SKM-1 (cell line): ENCODE results near the gene MAP1LC3A.
A peak's percentile ranks its signal among the peaks of the same experiment; 100 is the strongest.
"Not testable (repeated sequence)": the region's sequence is repeated elsewhere in the genome, so short reads cannot be mapped to it uniquely, and the experiment has no call there.

Source experiments
- DNase-seq: peaks from one replicate; lab custom pipeline; 2025; ENCODE audit not compliant: unreplicated experiment; lab: John Stamatoyannopoulos, UW

Gene MAP1LC3A

DNA sequence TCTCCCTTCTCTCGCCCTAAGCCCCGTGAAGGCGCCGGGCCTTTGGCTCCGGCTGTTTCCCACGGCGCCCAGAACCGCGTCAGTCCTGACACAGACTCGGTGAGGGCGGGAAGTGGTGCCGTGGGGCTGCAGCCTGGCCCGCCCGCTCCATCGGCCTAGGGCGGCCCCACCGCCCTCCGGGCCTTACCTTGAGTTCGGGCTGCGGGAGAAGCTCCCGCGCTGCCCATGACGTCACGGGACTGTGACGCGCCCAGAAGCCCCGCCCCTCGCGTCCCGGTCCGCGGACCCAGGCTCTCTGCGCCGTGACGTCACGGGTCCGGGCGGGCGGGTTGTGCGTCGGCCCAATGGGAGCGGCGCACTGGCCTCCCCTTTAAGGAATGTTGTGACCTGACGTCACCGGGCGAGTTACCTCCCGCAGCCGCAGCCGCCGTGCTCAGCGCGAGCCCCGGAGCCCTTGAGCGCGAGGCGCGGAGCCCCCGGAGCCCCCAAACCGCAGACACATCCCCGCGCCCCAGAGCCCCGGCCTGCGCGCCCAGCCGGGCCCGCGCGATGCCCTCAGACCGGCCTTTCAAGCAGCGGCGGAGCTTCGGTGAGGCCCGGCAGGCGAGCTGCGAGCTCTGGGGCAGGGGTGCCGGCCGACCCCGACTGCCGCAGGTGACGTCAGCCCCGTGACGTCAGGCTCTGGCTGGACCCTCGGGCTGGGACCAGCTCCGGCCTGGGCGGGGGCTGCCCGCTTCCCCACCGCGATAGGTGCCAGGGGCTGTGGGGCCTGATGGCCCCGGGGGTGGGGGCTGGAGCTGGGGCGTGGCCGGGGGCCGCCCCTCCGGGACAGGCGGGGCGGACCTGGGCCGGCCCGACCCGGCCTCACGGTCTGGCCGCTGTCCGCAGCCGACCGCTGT lies at the start of gene MAP1LC3A:
Gene MAP1LC3A (plus strand): TSS at position 399 of the 899 bp plus-strand sequence. CDS start 151 bp downstream, at position 550.
- DNase-seq, result no peak

DNA sequence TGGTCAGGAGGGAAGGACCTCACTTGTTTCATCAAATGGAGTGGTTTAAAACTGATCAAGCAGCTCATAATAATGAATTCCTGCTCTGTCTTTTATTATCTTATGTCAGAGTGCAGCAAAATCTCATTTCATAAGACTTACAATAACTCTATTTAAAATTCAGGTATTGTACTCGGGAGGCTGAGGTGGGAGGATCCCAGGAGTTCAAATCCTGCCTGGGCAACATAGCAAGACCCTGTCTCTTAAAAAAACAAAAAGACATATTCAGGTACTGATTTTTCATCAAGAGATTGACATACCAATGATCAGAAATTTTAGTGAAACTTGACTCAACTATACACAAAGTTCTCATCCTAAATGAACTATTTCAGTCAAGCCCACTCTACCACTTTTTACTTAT lies 47.9 kb upstream of the MAP1LC3A start:
- no peak for DNase-seq

DNA sequence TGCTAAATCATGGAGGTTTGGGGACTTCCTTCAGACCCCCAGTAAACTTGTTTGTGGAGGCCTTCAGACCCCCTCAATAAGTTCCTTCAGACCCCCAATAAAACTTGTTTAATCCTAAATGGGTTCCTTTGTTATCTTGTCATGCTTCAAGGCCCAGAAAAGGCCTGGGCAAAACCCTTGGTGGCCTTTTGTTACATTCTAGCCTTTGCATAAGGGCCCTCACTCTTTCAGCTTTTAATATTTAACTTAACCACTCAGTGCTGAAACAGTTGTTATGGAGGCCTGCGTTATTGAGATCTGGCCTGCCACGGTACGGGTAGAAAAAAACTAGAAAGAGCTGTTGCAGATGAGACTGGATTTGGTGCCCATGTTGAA lies 46.6 kb upstream of the MAP1LC3A start:
- DNase-seq, result no peak

DNA sequence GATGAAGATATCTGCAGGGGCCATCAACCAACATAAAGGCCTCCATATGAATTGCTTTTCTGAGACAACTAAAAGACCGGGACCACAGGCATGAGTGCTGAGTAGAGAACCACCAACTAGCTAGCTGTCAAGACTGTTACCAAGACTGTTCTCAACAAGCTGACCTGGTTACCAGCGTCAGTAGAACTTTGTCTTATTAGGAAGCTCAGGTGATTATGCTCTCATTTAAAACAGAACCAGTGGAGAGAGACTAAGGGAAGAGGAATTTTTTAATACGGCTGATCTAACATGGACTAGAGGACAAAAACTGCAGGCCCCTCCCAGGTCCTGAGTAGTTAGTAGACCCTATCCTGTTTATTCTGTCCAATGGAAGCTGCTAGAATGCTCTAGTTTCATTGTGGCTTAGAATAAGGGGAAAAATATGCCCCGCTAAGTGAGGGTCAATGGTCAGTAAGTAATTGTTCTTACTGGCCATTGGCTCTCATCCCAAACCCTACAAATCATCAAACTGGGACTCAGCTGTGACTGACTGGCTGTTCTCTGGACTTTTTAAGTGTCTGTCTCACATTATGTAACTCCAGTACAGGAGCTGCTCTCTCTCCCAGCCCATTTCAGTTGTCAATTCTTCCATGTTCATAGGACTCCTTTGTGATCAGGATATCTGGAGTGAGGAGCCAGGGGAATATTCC lies 46.1 kb upstream of the MAP1LC3A start:
- DNase-seq, result no peak

DNA sequence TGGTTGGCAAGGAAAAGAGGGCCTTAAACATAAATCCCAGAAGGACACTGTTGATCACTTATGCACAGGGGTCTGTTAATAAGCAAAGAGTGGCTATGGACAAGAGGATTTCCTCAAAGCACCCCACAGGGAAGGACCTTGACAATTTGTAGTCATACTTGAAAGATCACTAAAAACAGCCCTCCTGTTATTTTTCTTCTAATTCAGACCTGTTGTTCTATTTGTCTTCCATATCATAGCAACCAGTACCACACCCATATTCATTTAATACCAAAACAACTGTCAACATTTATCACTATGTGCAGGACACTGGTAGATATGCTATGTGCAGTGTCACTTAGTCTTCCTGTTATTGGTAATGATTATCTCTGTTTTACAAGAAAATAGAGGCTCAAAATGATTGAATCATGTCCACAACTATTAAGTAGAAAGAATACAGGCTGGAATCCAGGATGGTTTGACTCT lies 45.5 kb upstream of the MAP1LC3A start:
- DNase-seq, result no peak

DNA sequence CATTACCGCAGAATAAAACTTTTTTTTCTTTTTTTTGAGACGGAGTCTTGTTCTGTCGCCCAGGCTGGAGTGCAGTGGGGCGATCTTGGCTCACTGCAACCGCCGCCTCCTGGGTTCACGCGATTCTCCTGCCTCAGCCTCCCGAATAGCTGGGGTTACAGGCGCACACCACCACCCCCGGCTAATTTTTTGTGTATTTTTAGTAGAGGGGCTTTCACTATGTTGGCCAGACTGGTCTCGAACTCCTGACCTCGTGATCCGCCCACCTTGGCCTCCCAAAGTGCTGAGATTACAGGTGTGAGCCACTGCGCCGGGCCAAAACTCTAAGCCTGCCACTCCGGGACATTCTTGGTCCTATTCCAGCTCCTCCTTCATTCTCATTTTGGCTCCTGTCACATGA lies 44.5 kb upstream of the MAP1LC3A start:
- not testable (repeated sequence) for DNase-seq

DNA sequence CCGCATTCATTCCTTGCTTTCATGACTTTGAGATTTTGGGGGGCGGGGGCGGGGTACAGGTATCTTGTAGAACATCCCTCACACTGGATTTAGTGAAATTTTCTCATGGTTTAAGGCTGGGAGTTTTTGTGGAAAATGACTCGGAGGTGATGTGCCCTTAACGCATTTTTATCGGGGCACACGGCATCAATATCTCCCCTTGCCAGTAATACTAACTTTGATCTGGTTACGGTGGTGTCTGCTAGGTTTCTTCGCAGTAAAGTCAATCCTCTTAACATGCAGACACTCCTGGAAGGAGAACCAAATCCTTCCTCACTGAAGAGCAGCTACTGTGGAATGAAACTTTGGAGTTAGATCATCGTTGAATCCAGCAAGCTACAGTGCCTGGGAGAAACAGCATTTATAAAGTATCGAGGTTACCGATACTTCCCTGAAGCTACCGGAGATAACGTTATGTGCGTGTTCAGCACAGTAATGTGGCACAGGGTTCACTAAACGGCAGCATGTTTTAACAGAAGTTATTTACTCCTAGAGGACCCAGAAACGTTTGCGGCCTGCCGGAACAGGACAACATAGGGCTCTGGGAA lies 43.5 kb upstream of the MAP1LC3A start:
- no peak for DNase-seq

DNA sequence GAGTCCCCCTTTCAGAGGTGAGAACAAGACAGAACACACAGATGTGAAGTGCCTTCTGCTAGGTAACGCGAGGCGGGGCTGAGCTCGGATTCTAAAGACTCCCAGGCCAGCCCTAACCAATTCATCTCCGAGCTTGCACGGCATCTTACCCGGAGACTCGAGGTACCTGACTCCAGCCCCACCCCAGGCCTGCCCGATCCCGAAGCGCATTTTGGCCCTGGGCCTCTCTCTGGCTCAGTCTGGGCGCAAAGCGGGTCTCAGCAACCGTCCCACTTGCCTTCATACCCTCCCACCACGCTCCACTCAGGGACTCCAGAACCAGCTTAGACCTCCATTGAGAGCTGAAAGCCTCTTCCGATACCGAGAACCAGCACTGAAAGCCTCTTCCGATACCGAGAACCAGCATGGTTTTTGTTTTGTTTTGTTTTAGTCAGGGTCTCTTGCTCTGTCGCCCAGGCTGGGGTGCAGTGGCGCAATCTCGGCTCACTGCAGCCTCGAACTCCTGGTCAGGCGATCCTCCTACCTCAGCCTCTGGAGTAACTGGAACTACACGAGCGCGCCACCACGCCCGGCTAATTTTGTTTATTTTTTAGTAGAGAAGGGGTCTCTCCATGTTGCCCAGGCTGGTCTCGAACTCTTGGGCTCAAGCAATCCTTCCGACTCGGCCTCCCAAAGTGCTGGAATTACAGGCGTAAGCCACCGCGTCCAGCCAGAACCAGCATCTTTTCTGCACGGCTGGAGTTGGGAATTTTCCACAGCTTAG lies 42.9 kb upstream of the MAP1LC3A start:
- DNase-seq, result no peak

DNA sequence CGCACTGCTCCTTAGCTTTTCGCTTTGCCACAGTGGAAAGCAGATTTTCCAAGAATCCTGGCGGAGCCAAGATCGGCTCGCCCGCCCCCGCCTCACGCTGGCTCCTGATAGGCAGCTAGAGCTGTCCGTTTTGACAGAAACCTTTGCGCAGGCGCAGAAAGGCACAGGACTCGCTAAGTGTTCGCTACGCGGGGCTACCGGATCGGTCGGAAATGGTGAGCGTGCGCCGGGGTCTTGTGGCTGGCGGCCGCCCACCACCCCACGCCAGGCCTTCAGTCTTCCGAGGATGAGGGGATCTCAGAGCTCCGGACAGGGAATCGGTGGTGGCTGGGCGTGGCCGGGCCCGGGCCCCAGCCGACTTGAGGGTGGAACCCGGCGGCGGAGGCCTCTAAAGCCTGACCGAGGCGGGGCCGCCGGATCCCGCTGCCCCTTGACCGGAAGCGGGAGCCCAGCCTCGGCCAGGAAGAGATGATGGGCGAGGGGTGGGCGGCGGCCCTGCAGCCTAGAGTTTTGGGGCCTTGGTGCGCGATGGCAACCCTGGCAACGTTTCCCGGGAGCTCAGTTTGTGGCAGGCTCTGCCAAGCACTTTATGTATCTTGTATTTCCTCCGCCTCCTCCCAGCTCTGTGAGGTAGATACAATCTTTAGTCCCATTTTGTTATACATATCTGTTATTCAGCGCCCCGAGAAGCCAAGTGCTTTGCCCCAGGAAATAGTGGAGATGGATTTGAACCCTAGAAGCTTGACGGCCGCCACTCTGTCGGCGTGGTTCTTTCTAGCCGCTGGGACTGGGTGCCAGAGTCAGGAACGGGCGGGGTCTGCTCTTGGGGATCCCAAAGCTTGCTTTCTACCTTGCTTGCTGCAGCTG lies 42.0 kb upstream of the MAP1LC3A start, which contains the start of gene DYNLRB1:
Gene DYNLRB1 (plus strand): TSS at position 176 of the 867 bp plus-strand sequence. CDS start 37 bp downstream, at position 213.
- DNase-seq, result peak; percentile 75

DNA sequence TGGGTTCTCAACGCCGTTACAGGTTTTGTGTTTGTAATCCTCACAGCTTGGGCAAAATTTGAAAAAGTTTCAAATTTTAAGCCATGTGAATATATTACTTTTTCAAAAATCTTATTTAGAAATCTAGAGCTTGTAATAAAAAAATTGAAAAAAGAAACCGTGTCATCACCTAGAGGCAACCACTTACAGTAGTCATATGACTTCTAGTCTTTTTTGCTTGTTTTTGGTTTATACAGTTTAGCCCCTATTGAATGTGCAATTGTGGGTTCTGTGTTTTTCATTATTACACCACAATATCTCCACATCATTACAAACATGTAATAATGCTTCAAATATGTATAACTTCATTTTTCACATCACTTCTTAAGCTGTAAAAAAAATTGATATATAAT lies 41.4 kb upstream of the MAP1LC3A start:
- DNase-seq, result no peak

DNA sequence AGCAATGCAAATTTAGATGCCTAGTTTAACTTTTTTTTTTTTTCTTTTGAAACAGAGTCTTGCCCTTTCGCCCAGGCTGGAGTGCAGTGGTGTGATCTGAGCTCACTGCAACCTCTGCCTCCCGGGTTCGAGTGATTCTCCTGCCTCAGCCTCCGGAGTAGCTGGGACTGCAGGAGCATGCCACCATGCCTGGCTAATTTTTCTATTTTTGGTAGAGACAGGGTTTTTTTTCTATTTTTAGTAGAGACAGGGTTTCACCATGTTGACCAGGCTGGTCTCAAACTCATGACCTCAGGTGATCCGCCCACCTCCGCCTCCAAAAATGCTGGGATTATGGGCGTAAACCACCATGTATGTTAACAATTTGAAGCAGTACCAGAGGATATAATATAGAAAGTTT lies 39.7 kb upstream of the MAP1LC3A start:
- DNase-seq, result not testable (repeated sequence)

DNA sequence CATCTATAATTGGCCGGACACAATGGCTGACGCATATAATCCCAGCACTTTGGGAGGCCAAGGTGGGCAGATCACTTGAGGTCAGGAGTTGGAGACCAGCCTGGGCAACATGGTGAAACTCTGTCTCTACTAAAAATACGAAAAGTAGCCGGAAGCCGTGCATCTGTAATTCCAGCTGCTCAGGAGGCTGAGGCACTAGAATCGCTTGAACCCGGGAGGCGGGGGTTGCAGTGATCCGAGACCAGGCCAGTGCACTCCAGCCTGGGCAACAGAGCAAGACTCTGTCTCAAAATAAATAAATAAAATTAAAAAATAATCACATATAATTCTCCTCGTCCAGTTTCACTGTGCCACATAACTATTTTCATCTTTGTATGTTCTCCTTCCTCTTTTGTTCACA lies 38.7 kb upstream of the MAP1LC3A start:
- not testable (repeated sequence) for DNase-seq

DNA sequence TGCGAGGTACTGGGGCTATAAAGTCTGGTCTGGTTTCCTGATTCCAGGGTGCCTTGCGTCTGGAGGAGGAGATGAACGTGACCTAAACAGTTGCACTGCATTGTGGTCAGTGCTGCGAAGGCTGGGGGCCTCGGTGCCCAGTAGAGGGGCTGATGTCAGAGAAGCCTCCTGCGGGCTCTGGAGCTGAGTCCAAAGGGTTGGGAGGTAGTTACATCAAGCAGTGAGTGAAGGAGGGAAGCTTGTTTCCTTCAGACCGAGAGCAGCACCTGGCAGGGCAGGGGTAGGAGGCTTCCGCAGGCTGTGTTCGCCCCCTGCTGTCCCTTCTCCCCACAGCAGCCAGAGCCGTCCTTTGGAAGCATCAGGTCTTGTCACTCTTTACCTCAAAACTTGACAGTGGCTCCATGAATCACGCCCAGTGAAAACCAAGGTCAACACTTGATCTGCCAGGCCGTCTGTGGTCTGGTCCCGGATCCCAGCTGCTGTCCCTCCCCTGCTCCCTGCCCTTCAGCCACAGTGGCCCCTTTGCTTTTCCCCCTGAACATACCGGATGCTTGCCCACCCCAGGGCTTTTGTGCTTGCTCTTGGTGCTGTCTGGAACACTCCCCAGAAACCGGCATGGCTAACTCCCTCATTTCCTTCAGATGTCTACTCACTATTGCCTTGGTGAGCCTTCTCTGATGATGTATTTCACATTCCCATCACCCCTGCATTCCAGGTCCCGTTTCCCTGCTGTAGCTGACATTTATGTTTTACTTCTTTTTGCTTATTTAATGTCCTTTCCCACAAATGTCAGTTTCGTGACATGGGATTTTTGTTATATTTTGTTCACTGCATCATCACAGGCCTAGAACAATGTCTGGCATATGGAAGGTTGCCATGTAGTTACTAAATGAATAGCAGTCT lies 35.3 kb upstream of the MAP1LC3A start:
- peak; percentile 12 for DNase-seq

DNA sequence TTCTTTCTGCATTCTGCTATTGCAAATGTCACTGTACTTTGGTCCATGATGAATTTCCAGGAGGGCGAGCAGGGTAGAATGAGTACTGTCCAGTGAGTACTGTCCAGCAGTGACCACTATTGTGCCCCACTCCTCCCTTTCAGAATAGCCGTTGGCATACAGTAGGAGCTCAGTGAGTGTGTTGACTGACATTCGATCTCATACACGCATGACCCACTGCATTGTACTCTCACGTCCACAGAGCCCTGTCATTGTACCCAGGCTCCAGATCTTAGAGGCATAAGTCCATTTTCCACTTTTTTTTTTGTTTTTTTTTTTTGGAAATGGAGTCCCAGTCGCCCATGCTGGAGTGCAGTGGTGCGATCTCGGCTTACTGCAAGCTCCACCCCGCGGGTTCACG lies 34.1 kb upstream of the MAP1LC3A start:
- DNase-seq, result no peak

DNA sequence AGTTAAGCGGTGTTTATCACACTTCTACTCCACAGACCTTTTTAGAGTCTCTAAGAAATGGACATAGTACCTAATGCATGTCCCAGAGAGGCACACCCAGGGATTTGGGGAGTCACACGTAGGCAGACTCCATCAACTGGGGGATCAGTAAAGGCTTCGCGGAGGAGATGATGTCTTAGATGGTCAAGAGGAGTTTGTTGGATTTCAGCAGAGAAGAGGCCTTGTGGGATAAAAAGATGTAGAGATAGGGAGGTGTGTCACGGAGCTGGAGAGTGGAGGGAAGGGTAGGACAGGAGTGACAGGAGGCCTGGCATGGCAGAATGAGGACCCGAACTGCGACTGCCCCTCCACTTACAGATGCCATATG lies 33.2 kb upstream of the MAP1LC3A start:
- DNase-seq, result no peak

DNA sequence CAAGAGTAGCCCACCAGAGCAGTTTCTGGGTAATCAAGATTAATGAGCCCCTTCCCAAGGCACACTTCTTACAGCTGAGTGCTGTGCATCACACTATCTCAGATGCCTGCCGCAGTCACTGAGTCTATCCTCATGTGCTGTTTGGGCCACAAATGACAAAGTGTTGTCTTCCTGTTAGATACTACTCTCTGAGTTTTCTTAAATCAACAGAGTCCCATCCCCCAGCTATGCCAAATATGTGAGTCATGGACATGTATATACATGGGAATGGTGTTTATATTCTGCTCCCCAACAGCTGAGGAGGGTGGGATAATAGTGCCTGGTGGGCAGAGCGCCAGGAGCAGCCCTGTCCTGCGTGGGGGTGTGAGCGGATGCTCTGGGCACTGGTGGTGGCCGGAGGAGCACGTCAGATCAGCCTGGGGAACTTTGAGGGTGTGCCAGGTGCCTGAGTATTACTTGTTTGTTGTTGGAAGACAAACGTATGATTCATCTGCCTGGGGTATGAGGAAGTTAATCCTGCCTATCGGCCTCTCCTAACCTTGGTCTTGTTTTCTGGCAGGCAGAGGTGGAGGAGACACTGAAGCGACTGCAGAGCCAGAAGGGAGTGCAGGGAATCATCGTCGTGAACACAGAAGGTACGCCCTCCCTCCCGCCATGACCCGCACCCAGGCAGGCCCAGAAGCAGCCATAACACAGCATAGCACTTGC lies 32.7 kb upstream of the MAP1LC3A start:
- DNase-seq, result no peak

DNA sequence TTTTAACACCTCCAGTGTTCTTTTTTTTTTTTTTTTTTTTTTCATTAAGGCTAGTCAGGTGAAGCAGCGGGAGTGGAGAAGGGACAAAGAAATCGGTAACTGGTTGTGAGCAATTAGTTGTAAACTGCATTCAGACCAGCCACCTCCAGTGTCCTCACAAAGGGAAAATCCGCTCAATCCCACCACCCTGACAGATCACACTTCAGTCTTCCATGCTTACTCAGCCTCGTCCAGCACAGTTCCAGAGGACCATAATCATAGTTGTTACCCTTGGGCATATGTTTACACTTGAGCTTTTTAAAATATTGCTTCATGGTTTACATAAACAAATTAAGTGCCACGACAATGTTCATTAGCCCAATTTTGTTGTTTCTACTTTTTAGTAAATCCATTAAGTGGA lies 32.1 kb upstream of the MAP1LC3A start:
- no peak for DNase-seq

DNA sequence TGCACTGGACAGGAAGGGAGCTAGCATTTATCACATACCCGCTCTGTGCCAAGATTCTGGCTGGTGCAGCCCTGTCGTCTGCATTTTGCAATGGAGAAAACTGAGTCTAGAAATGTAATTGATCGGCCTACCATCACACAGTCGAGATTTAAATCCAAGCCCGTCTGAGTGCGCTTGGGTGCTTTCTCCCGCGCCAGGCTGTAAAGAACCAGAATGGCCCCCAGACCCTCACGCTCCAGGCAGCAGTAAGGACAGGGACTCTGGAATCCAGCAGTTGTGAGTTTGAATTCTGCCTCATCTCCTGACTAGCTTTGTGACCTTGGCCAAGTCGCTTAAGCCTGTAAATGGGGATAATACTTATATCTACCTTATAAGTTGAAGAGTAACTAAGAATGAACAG lies 31.5 kb upstream of the MAP1LC3A start:
- DNase-seq, result no peak

DNA sequence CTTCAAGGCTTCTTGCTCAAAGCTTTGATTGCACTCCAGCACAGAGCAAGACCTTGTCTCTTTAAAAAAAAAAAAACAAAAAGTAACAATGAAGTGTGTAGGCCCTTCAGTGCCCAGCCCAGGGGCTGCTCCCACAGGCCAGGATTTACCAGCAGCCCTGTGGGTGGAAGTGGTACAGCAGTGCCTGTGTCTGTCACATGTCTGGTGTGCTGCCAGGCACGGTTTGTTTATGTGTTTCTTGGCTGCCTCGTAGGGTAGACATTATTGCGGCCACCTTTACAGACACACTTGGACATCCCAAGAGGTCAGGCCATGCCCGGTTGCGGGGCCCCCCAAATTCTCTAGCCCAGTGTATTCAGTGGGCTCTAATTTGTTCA lies 29.6 kb upstream of the MAP1LC3A start:
- no peak for DNase-seq
